H1 (cell line): Measurements from ENCODE around the gene ZNF175. TPM values are rescaled to one million over a fixed set of nuclear protein-coding genes. Genes with fewer than 3 reads are reported as not detected.

Experiments
- polyA plus RNA-seq, 7 experiments: library from polyadenylated mRNA; depleted of rRNA in 3 of 7; stranded (reverse) in 5 of 7; unstranded in 2 of 7; fragments of >200 nt in 5 of 7; fragments of 200-250 nt in 2 of 7; gene quantifications; 1 replicate in 5 of 7; 2 replicates in 1 of 7; 4 replicates in 1 of 7; pipeline versions ENCODE4 v1.2.1 to v1.2.3, GENCODE V29; 2011 to 2013; ENCODE audit warnings: missing spikeins in 2 of 7, mixed read lengths in 2 of 7
- total RNA-seq: library from RNA; stranded (reverse); fragmentation: NEBNext Ultra II Directional; extraction: Animal tissue kit (Norgen Biotek cat#: 25700); gene quantifications from 2 replicates; pipeline ENCODE4 v1.2.1, GENCODE V29; 2021

The ZNF175 gene
- total and polyA plus RNA-seq, 2 of the 8 experiments (the other 6 are each of a cell fraction or from before 2014, with no cell fraction given): 1.7 to 11.1 TPM

Other genes starting within 250 kb of the ZNF175 start
- gene VSIG10L, start 229.1 kb upstream of the ZNF175 start, total RNA-seq: 10.2 and 10.3 TPM in 2 replicates
- 9.9 and 10.4 TPM in 2 replicates for gene VSIG10L, start 229.1 kb upstream of the ZNF175 start, polyA plus RNA-seq (2011; rRNA removed)
- gene ETFB, start 204.9 kb upstream of the ZNF175 start, total RNA-seq: 40.0 and 42.1 TPM in 2 replicates
- gene ETFB, start 204.9 kb upstream of the ZNF175 start, polyA plus RNA-seq (2011; rRNA removed): 66.5 and 94.6 TPM in 2 replicates
- 0.56 and 1.0 TPM in 2 replicates for gene CLDND2, start 202.3 kb upstream of the ZNF175 start, total RNA-seq
- 0.21 TPM in 1 of 2 replicates, not detected in the other for gene CLDND2, start 202.3 kb upstream of the ZNF175 start, polyA plus RNA-seq (2011; rRNA removed)
- gene NKG7, start 198.6 kb upstream of the ZNF175 start, total RNA-seq: not detected in 2 replicates
- gene NKG7, start 198.6 kb upstream of the ZNF175 start, polyA plus RNA-seq (2011; rRNA removed): not detected in 2 replicates
- gene LIM2, start 183.3 kb upstream of the ZNF175 start, total RNA-seq: not detected in 2 replicates
- gene LIM2, start 183.3 kb upstream of the ZNF175 start, polyA plus RNA-seq (2011; rRNA removed): 0.13 TPM in 1 of 2 replicates, not detected in the other
- gene C19orf84, start 180.7 kb upstream of the ZNF175 start, total RNA-seq: 1.7 and 2.4 TPM in 2 replicates
- gene C19orf84, start 180.7 kb upstream of the ZNF175 start, polyA plus RNA-seq (2011; rRNA removed): 2.1 and 2.3 TPM in 2 replicates
- gene SIGLEC10, start 153.6 kb upstream of the ZNF175 start, total RNA-seq: not detected in 2 replicates
- gene SIGLEC10, start 153.6 kb upstream of the ZNF175 start, polyA plus RNA-seq (2011; rRNA removed): 0.06 TPM in 1 of 2 replicates, not detected in the other
- not detected in 2 replicates for gene SIGLEC8, start 112.8 kb upstream of the ZNF175 start, total RNA-seq
- not detected in 2 replicates for gene SIGLEC8, start 112.8 kb upstream of the ZNF175 start, polyA plus RNA-seq (2011; rRNA removed)
- not detected in 2 replicates for gene CEACAM18, start 92.7 kb upstream of the ZNF175 start, total RNA-seq
- gene CEACAM18, start 92.7 kb upstream of the ZNF175 start, polyA plus RNA-seq (2011; rRNA removed): not detected in 2 replicates
- gene SIGLEC12, start 69.5 kb upstream of the ZNF175 start, total RNA-seq: not detected in 2 replicates
- gene SIGLEC12, start 69.5 kb upstream of the ZNF175 start, polyA plus RNA-seq (2011; rRNA removed): not detected in 2 replicates
- gene SIGLEC6, start 39.6 kb upstream of the ZNF175 start, total RNA-seq: not detected in 2 replicates
- 0.05 TPM in 1 of 2 replicates, not detected in the other for gene SIGLEC6, start 39.6 kb upstream of the ZNF175 start, polyA plus RNA-seq (2011; rRNA removed)
- gene SIGLEC5, start 59.1 kb downstream of the ZNF175 start, total RNA-seq: not detected in 2 replicates
- not detected in 2 replicates for gene SIGLEC5, start 59.1 kb downstream of the ZNF175 start, polyA plus RNA-seq (2011; rRNA removed)
- not detected in 2 replicates for gene SIGLEC14, start 75.5 kb downstream of the ZNF175 start, total RNA-seq
- gene SIGLEC14, start 75.5 kb downstream of the ZNF175 start, polyA plus RNA-seq (2011; rRNA removed): not detected in 2 replicates
- 4.1 and 7.5 TPM in 2 replicates for gene SPACA6, start 122.0 kb downstream of the ZNF175 start, total RNA-seq
- gene SPACA6, start 122.0 kb downstream of the ZNF175 start, polyA plus RNA-seq (2011; rRNA removed): 7.1 and 9.7 TPM in 2 replicates
- 0.19 TPM in 1 of 2 replicates, not detected in the other for gene HAS1, start 152.7 kb downstream of the ZNF175 start, total RNA-seq
- gene HAS1, start 152.7 kb downstream of the ZNF175 start, polyA plus RNA-seq (2011; rRNA removed): 1.5 and 1.9 TPM in 2 replicates
- not detected in 2 replicates for gene FPR1, start 180.6 kb downstream of the ZNF175 start, total RNA-seq
- 0.11 TPM in 1 of 2 replicates, not detected in the other for gene FPR1, start 180.6 kb downstream of the ZNF175 start, polyA plus RNA-seq (2011; rRNA removed)
- gene FPR2, start 189.9 kb downstream of the ZNF175 start, total RNA-seq: not detected in 2 replicates
- gene FPR2, start 189.9 kb downstream of the ZNF175 start, polyA plus RNA-seq (2011; rRNA removed): 0.05 and 0.17 TPM in 2 replicates
- gene FPR3, start 223.9 kb downstream of the ZNF175 start, total RNA-seq: not detected in 2 replicates
- not detected in 2 replicates for gene FPR3, start 223.9 kb downstream of the ZNF175 start, polyA plus RNA-seq (2011; rRNA removed)